Muscle of leg (tissue), 9 donors: ENCODE measurements around the gene TFAP2D. TPM values are rescaled to one million over a fixed set of nuclear protein-coding genes. Genes with fewer than 3 reads are reported as not detected.

Source experiments
- polyA plus RNA-seq, 8 donors: library from polyadenylated mRNA; unstranded; fragments of 120-200 nt; gene quantifications; one replicate each; pipeline versions ENCODE4 v1.2.1 to v1.2.3, GENCODE V29; 2013; ENCODE audit warnings: inconsistent platforms in 1 of 8, low replicate concordance in 1 of 8; ENCODE audit not compliant: insufficient read length in 8 of 8, insufficient read depth in 1 of 8
- total RNA-seq: library from RNA; stranded (reverse); fragments of 120-200 nt; gene quantifications from one replicate; pipeline ENCODE4 v1.2.4, GENCODE V29; 2013

TFAP2D gene
- total and polyA plus RNA-seq, 9 donors = not detected

Other genes with a start within 250 kb of the TFAP2D start
- under 0.01 TPM for gene TFAP2B, start 105.3 kb downstream of the TFAP2D start, total RNA-seq
- gene TFAP2B, start 105.3 kb downstream of the TFAP2D start, polyA plus RNA-seq = 1 to 10 TPM in 1 of 8 donors, under 1 TPM in 6, not detected in 1; 0.04 to 6.9 (median 0.09) TPM